Activated B cell treated with CpG ODN at 0.5 μM for 24 hours (primary cell): ENCODE measurements around the gene ODC1. TPM values are rescaled to one million over a fixed set of nuclear protein-coding genes. Genes with fewer than 3 reads are reported as not detected.

Experiments
- ATAC-seq: fragments of 200-7000 bp; cut with Tn5 transposase; one replicate; pipeline ENCODE4 v1.10.0; 2021; ENCODE audit warnings: low read depth, mild to moderate bottlenecking, moderate library complexity
- CTCF ChIA-PET: fragments of 350-600 bp; sonication (Branson Sonifier 250); formaldehyde crosslinking; loops from one replicate; lab custom pipeline; 2021; ENCODE audit warnings: antibody characterized with exemption; lab: Charles Lee
- POLR2A ChIA-PET: fragments of 350-600 bp; sonication (Branson Sonifier 250); formaldehyde crosslinking; loops from one replicate; lab custom pipeline; 2021; ENCODE audit warnings: antibody characterized with exemption; lab: Charles Lee
- DNase-seq: peaks from one replicate; pipeline ENCODE4 v3.0.0; 2022
- H3K27ac Mint-ChIP-seq: one replicate; pipeline ENCODE4 v1.8.0; 2020; ENCODE audit warnings: mixed read lengths
- H3K27me3 Mint-ChIP-seq: one replicate; pipeline ENCODE4 v1.8.0; 2021; ENCODE audit warnings: mixed read lengths
- H3K36me3 Mint-ChIP-seq: one replicate; pipeline ENCODE4 v1.8.0; 2021; ENCODE audit warnings: low read depth, mixed read lengths
- H3K4me1 Mint-ChIP-seq: one replicate; pipeline ENCODE4 v1.8.0; 2021; ENCODE audit warnings: mixed read lengths
- H3K4me3 Mint-ChIP-seq: one replicate; pipeline ENCODE4 v1.8.0; 2020; ENCODE audit warnings: mild to moderate bottlenecking, mixed read lengths
- H3K9me3 Mint-ChIP-seq: one replicate; pipeline ENCODE4 v1.8.0; 2020; ENCODE audit warnings: mixed read lengths
- CTCF ChIP-seq: fragments of 200-600 bp; IDR thresholded peaks from one replicate; pipeline ENCODE4 v1.8.0; 2022; ENCODE audit warnings: antibody characterized with exemption, mild to moderate bottlenecking
- intact Hi-C: fragments of 100-400 bp; cut with micrococcal nuclease; formaldehyde crosslinking; loops from one replicate; pipeline ENCODE4 v1.15.1; 2024
- total RNA-seq: library from RNA; stranded (reverse); gene quantifications from 2 replicates; pipeline ENCODE4 v1.2.3, GENCODE V29; 2022

ODC1 gene
- total RNA-seq, 1 donor from 2014 or later = 192 TPM

GRCh38 chr2:10436583-10437110 lies 11.5 kb downstream of the ODC1 start:
- ATAC-seq = no peak
- no peak for TF ChIP-seq CTCF
- DNase-seq = no peak
- no peaks in the 10 kb centered on the region for H3K9me3 Mint-ChIP-seq
- ChIA-PET CTCF (interaction anchor here (1.3 to 8.6 kb wide), 5 partner anchors 9 to 364 kb away, joined by 3 to 162 read pairs (median 11); partner anchors contain the start of gene RRM2), POLR2A (interaction anchor here (1.0 kb wide), 1 partner anchor 12 kb away, joined by 3 read pairs; the partner anchor contains the start of gene ODC1)
- no peaks in the 10 kb centered on the region for H3K27me3 Mint-ChIP-seq
- H3K4me1 Mint-ChIP-seq = peaks cover 15% of the 10 kb centered on the region
- intact Hi-C loops = loop anchor here (10.0 kb wide), 1 partner anchor 622 kb away; no protein-coding TSS in a partner anchor
- peaks cover 39% of the 10 kb centered on the region for H3K36me3 Mint-ChIP-seq
- no peak overlapping the region for H3K4me3 Mint-ChIP-seq
- no peak overlapping the region for H3K27ac Mint-ChIP-seq

- ChIA-PET CTCF (interaction anchor here (1.0 to 8.6 kb wide), 17 partner anchors 8 to 451 kb away, joined by 3 to 162 read pairs (median 10); partner anchors contain the start of genes ODC1 and RRM2), POLR2A (interaction anchor here (1.1 to 2.0 kb wide), 9 partner anchors 10 to 363 kb away, joined by 3 to 21 read pairs (median 9); partner anchors contain the start of gene ODC1)
- Mint-ChIP-seq H3K36me3 (peaks cover 30% of the 10 kb centered on the region), H3K27me3 (peaks cover 4% of the 10 kb centered on the region), H3K4me1 (peaks cover 15% of the 10 kb centered on the region), H3K4me3 (no peak overlapping the region), H3K9me3 (no peaks in the 10 kb centered on the region), H3K27ac (no peak overlapping the region)
- ATAC-seq = no peak
- intact Hi-C loops = loop anchor here (1.0 to 10.0 kb wide), 6 partner anchors 27 to 621 kb away; no protein-coding TSS in a partner anchor
- TF ChIP-seq CTCF = no peak
- DNase-seq = no peak
Measured at GRCh38 chr2:10435820-10436204, 12.3 kb downstream of the ODC1 start.

- peaks cover 15% of the 10 kb centered on the region for H3K4me1 Mint-ChIP-seq
- ChIA-PET CTCF (interaction anchor here (0.6 to 8.6 kb wide), 41 partner anchors 8 to 636 kb away, joined by 3 to 162 read pairs (median 5); partner anchors contain the start of genes ODC1 and RRM2), POLR2A (interaction anchor here (0.6 to 2.0 kb wide), 13 partner anchors 10 to 362 kb away, joined by 3 to 21 read pairs (median 4); partner anchors contain the start of genes HPCAL1 and ODC1)
- H3K27ac Mint-ChIP-seq = no peak overlapping the region
- peak; percentile 87 for ATAC-seq
- H3K4me3 Mint-ChIP-seq = no peak overlapping the region
- peak; percentile 78 for DNase-seq
- peak; percentile 45 for TF ChIP-seq CTCF
- peaks cover 24% of the 10 kb centered on the region for H3K36me3 Mint-ChIP-seq
- peaks cover 4% of the 10 kb centered on the region for H3K27me3 Mint-ChIP-seq
- H3K9me3 Mint-ChIP-seq = no peaks in the 10 kb centered on the region
- intact Hi-C loops = loop anchor here (1.0 to 10.0 kb wide), 6 partner anchors 26 to 620 kb away; no protein-coding TSS in a partner anchor
Measured at GRCh38 chr2:10434886-10435819, 13.0 kb downstream of the ODC1 start.

- Mint-ChIP-seq H3K27ac (no peak overlapping the region), H3K9me3 (no peaks in the 10 kb centered on the region), H3K27me3 (peaks cover 4% of the 10 kb centered on the region), H3K36me3 (peaks cover 14% of the 10 kb centered on the region), H3K4me1 (peaks cover 15% of the 10 kb centered on the region), H3K4me3 (no peak overlapping the region)
- ATAC-seq = no peak
- no peak for TF ChIP-seq CTCF
- DNase-seq = no peak
- intact Hi-C loops = loop anchor here (10.0 kb wide), 1 partner anchor 619 kb away; no protein-coding TSS in a partner anchor
- CTCF ChIA-PET = interaction anchor here (0.8 to 8.6 kb wide), 34 partner anchors 8 to 635 kb away, joined by 3 to 162 read pairs (median 6); partner anchors contain the start of genes ODC1 and RRM2
- POLR2A ChIA-PET = interaction anchor here (0.6 to 2.0 kb wide), 13 partner anchors 11 to 361 kb away, joined by 3 to 21 read pairs (median 6); partner anchors contain the start of genes HPCAL1 and ODC1
Measured at GRCh38 chr2:10433947-10434885, 13.9 kb downstream of the ODC1 start.
